GM12878 (cell line): ENCODE results near the gene HIRIP3. TPM values are rescaled to one million over a fixed set of nuclear protein-coding genes. Genes with fewer than 3 reads are reported as not detected.

Source experiments
- BHLHE40 ChIP-seq, 2 experiments: fragments of 450-650 bp in 1 of 2; IDR thresholded peaks; 2 replicates each; pipeline ENCODE4 v1.6.1; 2011 to 2017; ENCODE audit warnings: low read depth in 2 of 2, borderline replicate concordance in 1 of 2, improper control_type of control experiment in 1 of 2, low read length in 1 of 2, mild to moderate bottlenecking in 1 of 2
- CREM ChIP-seq: IDR thresholded peaks from 2 replicates; pipeline ENCODE4 v1.6.1; 2014; ENCODE audit warnings: antibody characterized with exemption, low read depth
- EGR1 ChIP-seq, 2 experiments: IDR thresholded peaks; 1 replicate in 1 of 2; 2 replicates in 1 of 2; pipeline ENCODE4 v1.6.1; 2011 to 2012; ENCODE audit warnings: low read depth in 2 of 2, low read length in 2 of 2, borderline replicate concordance in 1 of 2, mild to moderate bottlenecking in 1 of 2, moderate library complexity in 1 of 2
- GATAD2B ChIP-seq: fragments of 450-650 bp; conservative IDR thresholded peaks from 2 replicates; pipeline ENCODE4 v1.6.1; 2017; ENCODE audit warnings: low read depth, mild to moderate bottlenecking, moderate library complexity
- HCFC1 ChIP-seq: fragments of 150-350 bp; IDR thresholded peaks from 2 replicates; pipeline ENCODE4 v1.6.1; 2014; ENCODE audit warnings: low read length
- IRF3 ChIP-seq: fragments of 450-650 bp; IDR thresholded peaks from 2 replicates; pipeline ENCODE4 v1.6.1; 2014; ENCODE audit warnings: mild to moderate bottlenecking
- JUND ChIP-seq: IDR thresholded peaks from 2 replicates; pipeline ENCODE4 v1.6.1; 2012; ENCODE audit warnings: low read depth, mild to moderate bottlenecking, low read length, improper control_type of control experiment, moderate library complexity
- NR2C2 ChIP-seq: IDR thresholded peaks from 2 replicates; pipeline ENCODE4 v1.6.1; 2011; ENCODE audit warnings: borderline replicate concordance, low read depth; ENCODE audit not compliant: control insufficient read depth, insufficient read length
- PML ChIP-seq: IDR thresholded peaks from 2 replicates; pipeline ENCODE4 v1.6.1; 2012; ENCODE audit warnings: low read length, inconsistent platforms
- PRDM15 ChIP-seq: fragments of 450-650 bp; formaldehyde crosslinking; IDR thresholded peaks from 2 replicates; pipeline ENCODE4 v1.4.0; 2020; ENCODE audit warnings: mild to moderate bottlenecking, moderate library complexity
- SMARCA5 ChIP-seq: fragments of 450-650 bp; IDR thresholded peaks from 2 replicates; pipeline ENCODE4 v1.6.1; 2017; ENCODE audit warnings: mild to moderate bottlenecking
- SRF ChIP-seq, 2 experiments: IDR thresholded peaks; 2 replicates each; pipeline ENCODE4 v1.6.1; 2011; ENCODE audit warnings: low read depth in 2 of 2, low read length in 2 of 2, mild to moderate bottlenecking in 1 of 2, moderate library complexity in 1 of 2
- TCF7 ChIP-seq: IDR thresholded peaks from 2 replicates; pipeline ENCODE4 v1.6.1; 2014; ENCODE audit warnings: antibody characterized with exemption, borderline replicate concordance
- ZNF622 ChIP-seq: fragments of 450-650 bp; IDR thresholded peaks from 2 replicates; pipeline ENCODE4 v1.6.1; 2017; ENCODE audit warnings: mild to moderate bottlenecking, inconsistent platforms
- polyA plus RNA-seq, 11 experiments: library from polyadenylated mRNA; depleted of rRNA in 4 of 11; unstranded in 6 of 11; stranded (reverse) in 5 of 11; fragments of >200 nt; fragmentation: Nextera tagmentation in 4 of 11; fragmentation: Illumina TruSeq in 1 of 11; extraction: Ambion mirVana in 4 of 11; extraction: Trizol in 1 of 11; gene quantifications; 1 replicate in 1 of 11; 2 replicates in 10 of 11; pipeline versions ENCODE4 v1.2.1 to v1.2.3, GENCODE V29; 2011 to 2016; ENCODE audit warnings: inconsistent platforms in 2 of 11, missing spikeins in 2 of 11, low read depth in 1 of 11
- total RNA-seq, 4 experiments: library from RNA; depleted of rRNA in 3 of 4; stranded (reverse); fragments of >200 nt in 3 of 4; fragmentation: Illumina TruSeq in 1 of 4; extraction: Trizol in 1 of 4; gene quantifications; 2 replicates each; pipeline versions ENCODE4 v1.2.1 to v1.2.3, GENCODE V29; 2013 to 2021
- TF ChIP-seq, protein P1 (sequence below): fragments of 450-650 bp; IDR thresholded peaks from 2 replicates; pipeline ENCODE4 v1.6.1; 2017; ENCODE audit warnings: mild to moderate bottlenecking, moderate library complexity
- TF ChIP-seq, protein P2 (sequence below): fragments of 450-650 bp; IDR thresholded peaks from 2 replicates; pipeline ENCODE4 v1.6.1; 2017; ENCODE audit warnings: mild to moderate bottlenecking

HIRIP3 gene
- total and polyA plus RNA-seq, 10 of the 15 experiments (the other 5 are each of a cell fraction or from before 2014, with no cell fraction given), result 4.1 to 43.5 (median 23.9) TPM

GRCh38 chr16:29995324-29995910 lies at the start of gene HIRIP3 (continued):
- TF ChIP-seq, protein P1, sequence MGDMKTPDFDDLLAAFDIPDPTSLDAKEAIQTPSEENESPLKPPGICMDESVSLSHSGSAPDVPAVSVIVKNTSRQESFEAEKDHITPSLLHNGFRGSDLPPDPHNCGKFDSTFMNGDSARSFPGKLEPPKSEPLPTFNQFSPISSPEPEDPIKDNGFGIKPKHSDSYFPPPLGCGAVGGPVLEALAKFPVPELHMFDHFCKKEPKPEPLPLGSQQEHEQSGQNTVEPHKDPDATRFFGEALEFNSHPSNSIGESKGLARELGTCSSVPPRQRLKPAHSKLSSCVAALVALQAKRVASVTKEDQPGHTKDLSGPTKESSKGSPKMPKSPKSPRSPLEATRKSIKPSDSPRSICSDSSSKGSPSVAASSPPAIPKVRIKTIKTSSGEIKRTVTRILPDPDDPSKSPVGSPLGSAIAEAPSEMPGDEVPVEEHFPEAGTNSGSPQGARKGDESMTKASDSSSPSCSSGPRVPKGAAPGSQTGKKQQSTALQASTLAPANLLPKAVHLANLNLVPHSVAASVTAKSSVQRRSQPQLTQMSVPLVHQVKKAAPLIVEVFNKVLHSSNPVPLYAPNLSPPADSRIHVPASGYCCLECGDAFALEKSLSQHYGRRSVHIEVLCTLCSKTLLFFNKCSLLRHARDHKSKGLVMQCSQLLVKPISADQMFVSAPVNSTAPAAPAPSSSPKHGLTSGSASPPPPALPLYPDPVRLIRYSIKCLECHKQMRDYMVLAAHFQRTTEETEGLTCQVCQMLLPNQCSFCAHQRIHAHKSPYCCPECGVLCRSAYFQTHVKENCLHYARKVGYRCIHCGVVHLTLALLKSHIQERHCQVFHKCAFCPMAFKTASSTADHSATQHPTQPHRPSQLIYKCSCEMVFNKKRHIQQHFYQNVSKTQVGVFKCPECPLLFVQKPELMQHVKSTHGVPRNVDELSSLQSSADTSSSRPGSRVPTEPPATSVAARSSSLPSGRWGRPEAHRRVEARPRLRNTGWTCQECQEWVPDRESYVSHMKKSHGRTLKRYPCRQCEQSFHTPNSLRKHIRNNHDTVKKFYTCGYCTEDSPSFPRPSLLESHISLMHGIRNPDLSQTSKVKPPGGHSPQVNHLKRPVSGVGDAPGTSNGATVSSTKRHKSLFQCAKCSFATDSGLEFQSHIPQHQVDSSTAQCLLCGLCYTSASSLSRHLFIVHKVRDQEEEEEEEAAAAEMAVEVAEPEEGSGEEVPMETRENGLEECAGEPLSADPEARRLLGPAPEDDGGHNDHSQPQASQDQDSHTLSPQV, result no peak
- no peak for TF ChIP-seq GATAD2B
- TF ChIP-seq TCF7, result peak; percentile 41; the same call in 1 of the 2 replicates
- TF ChIP-seq, protein P2, sequence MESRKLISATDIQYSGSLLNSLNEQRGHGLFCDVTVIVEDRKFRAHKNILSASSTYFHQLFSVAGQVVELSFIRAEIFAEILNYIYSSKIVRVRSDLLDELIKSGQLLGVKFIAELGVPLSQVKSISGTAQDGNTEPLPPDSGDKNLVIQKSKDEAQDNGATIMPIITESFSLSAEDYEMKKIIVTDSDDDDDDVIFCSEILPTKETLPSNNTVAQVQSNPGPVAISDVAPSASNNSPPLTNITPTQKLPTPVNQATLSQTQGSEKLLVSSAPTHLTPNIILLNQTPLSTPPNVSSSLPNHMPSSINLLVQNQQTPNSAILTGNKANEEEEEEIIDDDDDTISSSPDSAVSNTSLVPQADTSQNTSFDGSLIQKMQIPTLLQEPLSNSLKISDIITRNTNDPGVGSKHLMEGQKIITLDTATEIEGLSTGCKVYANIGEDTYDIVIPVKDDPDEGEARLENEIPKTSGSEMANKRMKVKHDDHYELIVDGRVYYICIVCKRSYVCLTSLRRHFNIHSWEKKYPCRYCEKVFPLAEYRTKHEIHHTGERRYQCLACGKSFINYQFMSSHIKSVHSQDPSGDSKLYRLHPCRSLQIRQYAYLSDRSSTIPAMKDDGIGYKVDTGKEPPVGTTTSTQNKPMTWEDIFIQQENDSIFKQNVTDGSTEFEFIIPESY, result no peak
- TF ChIP-seq IRF3, result no peak
- TF ChIP-seq JUND, result no peak
- no peak for TF ChIP-seq CREM
- TF ChIP-seq PML, result no peak; the same call in 1 of the 2 replicates
- no peak for TF ChIP-seq HCFC1
- TF ChIP-seq BHLHE40 (IDR thresholded peaks at IDR 0.05; ENCODE audit: borderline replicate concordance in 1 of 2, low read depth in 2 of 2, low read length in 1 of 2), result 0 out of 4 replicates have a peak, but pooled peaks of 1 of the 2 experiments have one; percentile 3
- no peak for TF ChIP-seq SRF (IDR thresholded peaks at IDR 0.05; ENCODE audit: low read depth in 2 of 2, low read length in 2 of 2)
- TF ChIP-seq SMARCA5, result no peak
- TF ChIP-seq ZNF622, result no peak
- TF ChIP-seq NR2C2, result no peak
- TF ChIP-seq PRDM15 (CRISPR knock-in tag), result no peak
- peak in 1 of 2 experiments; percentile 38; a peak in 1 of 3 replicates for TF ChIP-seq EGR1 (IDR thresholded peaks at IDR 0.05; ENCODE audit: borderline replicate concordance in 1 of 2, low read depth in 2 of 2, low read length in 2 of 2)
